Measurements from ENCODE around the gene CST3. TPM values are rescaled to one million over a fixed set of nuclear protein-coding genes. Genes with fewer than 3 reads are reported as not detected.

The CST3 gene
- total RNA-seq: 3,122 and 3,177 TPM in 2 replicates

GRCh38 chr20:23637282-23638221 lies at the start of gene CST3:
Gene CST3 (minus strand): TSS chr20:23637955. CDS start chr20:23637862, 93 bp downstream.

DNA sequence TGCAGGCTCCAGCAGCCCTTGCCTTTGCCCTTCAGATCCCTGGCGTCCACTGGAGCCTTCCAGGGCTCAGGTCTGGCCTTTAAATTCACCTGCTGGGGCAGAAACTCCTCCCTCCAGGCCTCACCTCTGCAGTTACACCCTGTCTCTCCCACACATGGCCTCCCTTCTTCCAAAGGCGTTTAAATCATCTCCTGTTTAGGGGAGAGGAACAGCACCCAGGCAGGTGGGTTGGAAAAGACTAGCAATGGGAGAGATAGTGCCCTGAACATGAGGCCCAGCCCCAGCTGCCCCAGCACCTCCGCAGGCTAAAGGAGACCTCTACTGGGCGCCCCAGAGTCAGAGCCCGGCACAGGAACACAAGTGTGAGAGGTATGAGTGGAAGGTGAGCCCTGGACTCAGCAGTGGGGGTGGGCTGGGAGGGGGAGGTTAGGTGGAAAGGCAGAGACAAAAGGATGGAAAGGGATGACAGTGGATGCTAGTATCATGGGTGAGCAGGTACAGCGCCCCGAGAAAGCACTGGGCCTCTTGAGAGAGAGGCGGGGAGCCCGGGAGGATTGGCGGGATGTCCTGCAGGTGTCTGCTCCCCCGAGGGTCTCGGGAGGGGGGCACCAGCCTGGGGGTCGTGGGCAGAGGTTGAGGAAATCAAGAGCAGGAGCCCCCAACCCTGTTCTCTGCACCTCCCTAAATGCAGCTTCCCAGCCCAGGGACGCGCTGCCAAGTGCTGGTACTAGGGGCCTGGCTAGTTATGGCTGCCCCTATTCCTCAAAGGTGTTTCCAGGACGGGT lies 31.7 kb downstream of the CST3 start, which contains the start of gene CST9:
Gene CST9, minus strand, starts transcription at position 51 of the 785 bp plus-strand sequence. CDS start 53 bp downstream, outside the sequence.

Other genes with a start within 250 kb of the CST3 start
- 4.2 and 6.4 TPM in 2 replicates for gene NAPB, start 216.5 kb downstream of the CST3 start, total RNA-seq
- not detected in 2 replicates for gene CSTL1, start 198.3 kb downstream of the CST3 start, total RNA-seq
- not detected in 2 replicates for gene CST11, start 185.1 kb downstream of the CST3 start, total RNA-seq
- gene CST8, start 146.8 kb downstream of the CST3 start, total RNA-seq: not detected in 2 replicates
- not detected in 2 replicates for gene CST9L, start 69.5 kb downstream of the CST3 start, total RNA-seq
- gene CST9, start 32.0 kb downstream of the CST3 start, total RNA-seq: not detected in 2 replicates
- gene CST4, start 51.1 kb upstream of the CST3 start, total RNA-seq: not detected in 2 replicates
- gene CST1, start 113.0 kb upstream of the CST3 start, total RNA-seq: not detected in 2 replicates
- not detected in 2 replicates for gene CST2, start 188.8 kb upstream of the CST3 start, total RNA-seq
- not detected in 2 replicates for gene CST5, start 241.8 kb upstream of the CST3 start, total RNA-seq